Smooth muscle cell (in vitro differentiated cells): Measurements from ENCODE around the gene RAF1. TPM values are rescaled to one million over a fixed set of nuclear protein-coding genes. Genes with fewer than 3 reads are reported as not detected.

ENCODE experiments used
- DNase-seq: peaks from one replicate; lab custom pipeline; 2025; ENCODE audit not compliant: unreplicated experiment; lab: John Stamatoyannopoulos, UW
- H2AFZ ChIP-seq: fragments of 200-600 bp; sonication (generic); 2 replicates; pipeline ENCODE4 v1.6.0; 2016; ENCODE audit warnings: antibody characterized with exemption, low read depth, mild to moderate bottlenecking
- H3F3A ChIP-seq: fragments of 200-600 bp; sonication (generic); 2 replicates; pipeline ENCODE4 v1.6.0; 2017; ENCODE audit warnings: antibody characterized with exemption, low read depth
- H3K27ac ChIP-seq: fragments of 200-600 bp; sonication (generic); 2 replicates; pipeline ENCODE4 v1.5.1; 2016; ENCODE audit warnings: low read depth, mild to moderate bottlenecking
- H3K27me3 ChIP-seq: fragments of 200-600 bp; sonication (generic); 2 replicates; pipeline ENCODE4 v1.6.1; 2016; ENCODE audit warnings: low read depth, mild to moderate bottlenecking
- H3K36me3 ChIP-seq: fragments of 200-600 bp; sonication (generic); 2 replicates; pipeline ENCODE4 v1.5.1; 2016; ENCODE audit warnings: low read depth
- H3K4me1 ChIP-seq: fragments of 200-600 bp; sonication (generic); 2 replicates; pipeline ENCODE4 v1.5.1; 2016; ENCODE audit warnings: low read depth
- H3K4me2 ChIP-seq: fragments of 200-600 bp; sonication (generic); 2 replicates; pipeline ENCODE4 v1.6.0; 2016; ENCODE audit warnings: mild to moderate bottlenecking
- H3K4me3 ChIP-seq: fragments of 200-600 bp; sonication (generic); 2 replicates; pipeline ENCODE4 v1.5.1; 2016; ENCODE audit warnings: mild to moderate bottlenecking
- H3K79me2 ChIP-seq: fragments of 200-600 bp; sonication (generic); 2 replicates; pipeline ENCODE4 v1.6.0; 2016; ENCODE audit warnings: low read depth, mild to moderate bottlenecking
- H3K9ac ChIP-seq: fragments of 200-600 bp; sonication (generic); 2 replicates; pipeline ENCODE4 v1.6.0; 2016; ENCODE audit warnings: low read depth
- H3K9me3 ChIP-seq: fragments of 200-600 bp; sonication (generic); replicated peaks from 2 replicates; pipeline ENCODE4 v1.5.1; 2016; ENCODE audit warnings: low read depth
- H4K20me1 ChIP-seq: fragments of 200-600 bp; sonication (generic); 2 replicates; pipeline ENCODE4 v1.6.0; 2016; ENCODE audit warnings: low read depth
- CTCF ChIP-seq: fragments of 200-600 bp; sonication (generic); IDR thresholded peaks from 2 replicates; pipeline ENCODE4 v1.5.1; 2017; ENCODE audit warnings: borderline replicate concordance, mild to moderate bottlenecking, antibody characterized with exemption; ENCODE audit not compliant: insufficient read depth, poor library complexity, severe bottlenecking
- WGBS: methylation state at CpG from one replicate; pipeline ENCODE4 v1.1.7; 2016; ENCODE audit warnings: low lambda C conversion rate; 5-methylcytosine and 5-hydroxymethylcytosine counted together
- polyA plus RNA-seq: library from polyadenylated mRNA; unstranded; fragments of >200 nt; fragmentation: Nextera tagmentation; extraction: Ambion mirVana; gene quantifications from 2 replicates; pipeline ENCODE4 v1.2.1, GENCODE V29; 2016
- total RNA-seq: library from RNA; depleted of rRNA; stranded (reverse); fragments of >200 nt; gene quantifications from 2 replicates; pipeline ENCODE4 v1.2.3, GENCODE V29; 2014

Gene RAF1
- total and polyA plus RNA-seq, 2 experiments from 2014 or later = 48.4 to 75.4 TPM

DNA sequence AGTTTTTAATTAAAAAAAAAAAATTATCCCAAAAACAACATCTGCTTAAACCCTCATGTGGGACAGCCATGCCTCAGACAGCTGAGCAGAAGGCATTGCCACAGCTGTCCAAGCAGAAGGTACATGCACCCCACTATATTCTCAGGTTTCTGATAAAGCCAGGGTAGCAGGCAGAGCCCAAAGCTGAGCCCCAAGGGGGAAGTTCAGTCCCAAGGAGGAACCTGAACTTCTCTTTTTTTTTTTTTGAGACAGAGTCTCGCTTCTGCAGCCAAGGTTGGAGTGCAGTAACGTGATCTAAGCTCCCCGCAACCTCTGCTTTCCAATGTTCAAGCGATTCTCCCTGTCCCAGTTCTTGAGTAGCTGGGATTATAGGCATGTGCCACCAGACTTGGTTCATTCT lies 73.8 kb downstream of the RAF1 start:
- Histone ChIP-seq H2AFZ (no peak overlapping the region), H3K4me3 (no peak overlapping the region), H3K4me2 (no peak overlapping the region), H3K9me3 (no peaks in the 10 kb centered on the region), H3K27ac (no peak overlapping the region), H3K27me3 (no peaks in the 10 kb centered on the region), H3K9ac (no peak overlapping the region), H3K4me1 (no peaks in the 10 kb centered on the region), H3F3A (no peaks in the 10 kb centered on the region), H3K36me3 (no peaks in the 10 kb centered on the region), H3K79me2 (no peaks in the 10 kb centered on the region), H4K20me1 (peaks cover 31% of the 10 kb centered on the region)
- WGBS = 93% methylated on average over 3 of the region's 4 CpGs
- no peak for DNase-seq
- no peak for TF ChIP-seq CTCF

- Histone ChIP-seq H3K4me1 (no peaks in the 10 kb centered on the region), H3K27ac (peak overlapping the region; percentile 1), H3K79me2 (no peaks in the 10 kb centered on the region), H3K27me3 (no peaks in the 10 kb centered on the region), H3K36me3 (no peaks in the 10 kb centered on the region), H3K4me2 (no peak overlapping the region), H2AFZ (no peak overlapping the region), H3K9me3 (no peaks in the 10 kb centered on the region), H3K4me3 (no peak overlapping the region), H4K20me1 (peaks cover 46% of the 10 kb centered on the region), H3F3A (no peaks in the 10 kb centered on the region), H3K9ac (no peak overlapping the region)
- no peak for DNase-seq
- TF ChIP-seq CTCF = no peak
- 78% methylated on average over 7 of the region's 7 CpGs for WGBS
Observed at GRCh38 chr3:12588039-12589009, 75.6 kb downstream of the RAF1 start.

GRCh38 chr3:12586403-12586802 lies 77.5 kb downstream of the RAF1 start:
- WGBS = 94% methylated on average over 3 of the region's 3 CpGs
- H3K9me3 ChIP-seq = no peaks in the 10 kb centered on the region
- H3K4me3 ChIP-seq = no peak overlapping the region
- peaks cover 57% of the 10 kb centered on the region for H4K20me1 ChIP-seq
- H3K4me2 ChIP-seq = no peak overlapping the region
- no peaks in the 10 kb centered on the region for H3K79me2 ChIP-seq
- H3K4me1 ChIP-seq = no peaks in the 10 kb centered on the region
- peaks cover 12% of the 10 kb centered on the region for H3K36me3 ChIP-seq
- H3K27me3 ChIP-seq = no peaks in the 10 kb centered on the region
- no peak for TF ChIP-seq CTCF
- no peaks in the 10 kb centered on the region for H3F3A ChIP-seq
- no peak overlapping the region for H3K9ac ChIP-seq
- no peak overlapping the region for H2AFZ ChIP-seq
- no peak for DNase-seq
- H3K27ac ChIP-seq = no peak overlapping the region
